Activated CD4-positive, CD25-positive, alpha-beta regulatory T cell treated with anti-CD3 and anti-CD28 coated beads, Interleukin-2, amount 50 U/mL, for 72 hours (primary cell): ENCODE measurements around the gene LZTR1.

ENCODE experiments used
- DNase-seq: peaks from one replicate; pipeline ENCODE4 v3.0.0; 2021

The LZTR1 gene

DNA sequence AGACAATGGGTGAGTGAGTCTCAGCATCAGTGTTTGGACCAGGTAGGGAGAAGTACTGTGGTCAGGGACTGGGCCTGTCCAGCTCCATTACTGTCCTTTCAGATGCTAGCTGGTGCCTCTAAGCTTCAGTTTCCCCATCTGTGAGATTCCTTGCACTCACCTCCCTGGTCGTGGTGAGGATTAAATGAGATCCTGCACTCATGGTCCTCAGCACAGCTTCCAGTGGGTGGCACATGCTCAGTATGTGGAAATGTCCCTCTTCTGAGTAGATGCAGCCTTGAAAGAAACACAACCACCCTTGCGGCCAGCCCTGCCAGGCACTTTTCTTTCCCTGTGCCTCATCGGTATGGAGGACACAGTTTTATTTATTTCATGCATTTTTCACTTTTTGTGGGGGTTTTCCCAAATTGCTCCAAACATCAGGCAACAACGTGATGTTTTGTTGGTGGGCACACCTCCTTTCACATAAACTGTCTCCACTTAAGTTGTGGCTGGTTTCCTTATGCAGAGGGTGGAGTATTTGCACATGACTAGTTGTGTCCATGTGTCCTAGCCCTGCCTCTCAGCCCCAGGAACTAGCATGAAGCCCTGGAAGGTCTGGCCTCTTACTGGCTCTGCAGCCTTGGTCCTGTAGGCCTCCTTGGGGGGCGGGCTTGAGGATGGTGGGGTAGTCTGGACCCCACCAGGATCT lies 1.1 kb downstream of the LZTR1 start:
- peak; percentile 19 for DNase-seq

DNA sequence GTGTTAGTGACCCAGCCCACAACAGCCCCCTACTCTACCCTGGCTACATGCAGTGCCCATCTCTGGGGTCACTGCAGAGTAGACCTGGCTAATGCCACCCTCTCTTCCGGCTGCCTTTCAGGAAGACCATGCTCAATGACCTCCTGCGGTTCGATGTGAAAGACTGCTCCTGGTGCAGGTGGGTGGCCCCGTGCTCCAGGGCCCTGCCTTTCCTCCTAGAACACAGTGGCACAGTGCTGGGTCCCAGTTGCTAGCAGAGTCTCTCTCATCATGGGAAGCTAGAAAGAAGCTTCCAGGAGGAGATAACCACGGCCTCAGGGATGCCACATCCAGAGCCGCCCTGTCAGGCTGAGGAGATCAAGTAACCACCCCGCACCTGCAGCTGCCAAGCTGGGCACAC lies 3.6 kb downstream of the LZTR1 start:
- DNase-seq: no peak

DNA sequence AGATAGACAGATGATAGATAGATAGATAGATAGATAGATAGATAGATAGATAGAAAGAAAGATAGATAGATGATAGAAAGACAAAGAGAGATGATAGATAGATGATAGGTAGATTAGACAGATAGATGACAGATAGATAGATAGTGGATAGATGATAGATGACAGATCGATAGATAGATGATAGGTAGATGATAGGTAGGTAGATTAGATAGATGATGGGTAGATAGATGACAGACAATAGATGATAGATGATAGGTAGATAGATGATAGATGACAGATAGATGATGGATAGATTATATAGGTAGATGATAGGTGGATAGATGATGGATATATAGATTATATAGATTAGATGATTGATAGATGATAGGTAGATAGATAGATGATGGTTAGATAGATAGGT lies 4.3 kb downstream of the LZTR1 start:
- DNase-seq: no peak

DNA sequence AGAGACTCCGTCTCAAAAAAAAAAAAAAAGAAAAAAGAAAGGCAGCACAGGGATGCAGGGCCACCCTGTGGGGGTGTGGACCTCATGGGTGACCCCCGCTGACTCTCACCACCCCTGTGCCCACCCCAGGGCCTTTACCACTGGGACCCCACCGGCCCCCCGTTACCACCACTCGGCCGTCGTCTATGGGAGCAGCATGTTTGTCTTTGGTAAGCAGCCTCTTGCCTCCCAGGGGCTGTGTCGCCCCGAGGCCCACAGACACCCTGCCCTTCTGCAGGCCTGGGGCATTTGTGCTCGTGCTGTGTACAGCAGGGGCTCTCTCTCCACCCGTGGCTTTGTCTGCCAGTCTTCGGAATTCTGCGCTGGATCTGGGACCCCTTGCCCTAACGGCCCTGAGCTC lies 5.3 kb downstream of the LZTR1 start:
- no peak for DNase-seq

DNA sequence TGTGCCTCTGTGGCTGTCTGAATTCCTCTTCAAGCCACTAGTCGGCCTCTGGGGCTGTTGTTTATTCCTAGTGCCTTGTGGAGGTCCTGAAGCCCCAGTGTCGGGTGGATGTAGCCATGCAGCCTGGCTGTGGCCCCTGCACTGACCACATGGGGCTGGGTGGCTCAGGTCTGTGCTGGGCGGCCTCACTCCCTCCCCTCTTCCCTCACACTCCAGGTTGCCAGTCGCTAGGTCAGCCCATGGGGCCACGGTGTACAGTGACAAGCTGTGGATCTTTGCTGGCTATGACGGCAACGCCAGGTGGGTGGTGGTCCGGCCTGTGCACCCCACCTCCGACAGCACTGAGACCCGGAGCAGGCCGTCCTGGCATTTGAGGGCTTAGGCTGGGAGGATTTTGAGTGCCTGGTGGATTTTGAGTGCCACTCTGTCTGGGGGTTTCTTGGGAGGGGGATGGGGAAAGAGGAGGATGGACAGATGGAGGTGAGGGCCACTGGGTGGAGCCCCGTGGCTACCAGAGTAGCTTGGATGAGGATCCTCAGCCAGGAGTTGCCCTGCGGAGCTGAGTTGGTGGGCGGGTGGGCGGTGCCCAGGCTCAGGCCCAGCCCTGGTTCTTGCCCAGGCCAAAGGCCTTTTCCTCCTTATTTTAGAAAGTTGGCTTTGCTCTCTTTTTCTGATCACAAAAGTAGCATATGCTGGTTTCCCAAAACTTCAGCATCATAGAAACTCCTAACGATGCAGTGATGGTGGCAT lies 6.7 kb downstream of the LZTR1 start:
- DNase-seq: no peak

DNA sequence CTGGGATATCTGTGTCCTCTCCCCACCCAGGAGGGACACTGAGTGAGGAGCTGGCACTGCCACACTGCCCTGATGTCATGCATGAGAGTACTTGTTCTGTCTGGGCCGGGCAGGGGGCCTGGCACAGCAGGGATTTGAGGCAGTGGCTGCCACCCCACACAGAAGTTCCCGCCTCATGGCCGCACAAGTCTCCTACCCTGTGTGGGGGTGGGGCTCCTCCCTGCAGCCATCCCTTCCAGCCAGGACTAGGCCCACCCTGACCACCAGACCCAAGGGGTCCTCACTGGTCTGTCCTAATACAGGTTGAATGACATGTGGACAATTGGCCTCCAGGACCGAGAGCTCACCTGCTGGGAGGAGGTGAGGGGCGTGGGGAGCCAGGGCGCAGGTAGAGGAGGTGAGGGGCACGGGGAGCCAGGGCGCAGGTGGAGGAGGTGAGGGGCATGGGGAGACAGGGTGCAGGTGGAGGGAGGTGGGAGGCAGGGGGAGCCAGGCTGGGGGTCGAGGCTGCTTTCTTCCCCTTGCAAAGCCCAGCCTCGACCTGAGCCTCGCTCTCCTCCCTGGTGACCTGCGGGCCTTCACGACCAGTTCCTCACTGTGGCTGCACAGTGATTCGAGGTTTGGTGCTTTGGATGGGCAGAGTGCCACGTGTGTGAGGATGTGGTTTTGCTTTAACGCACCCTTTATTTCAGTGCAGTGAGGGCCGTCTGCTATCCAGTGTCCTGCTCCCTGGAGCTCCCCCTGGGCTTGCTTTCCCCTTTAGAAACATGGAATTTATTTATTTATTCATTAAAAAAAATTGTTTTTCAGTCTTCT lies 7.4 kb downstream of the LZTR1 start:
- DNase-seq: no peak

DNA sequence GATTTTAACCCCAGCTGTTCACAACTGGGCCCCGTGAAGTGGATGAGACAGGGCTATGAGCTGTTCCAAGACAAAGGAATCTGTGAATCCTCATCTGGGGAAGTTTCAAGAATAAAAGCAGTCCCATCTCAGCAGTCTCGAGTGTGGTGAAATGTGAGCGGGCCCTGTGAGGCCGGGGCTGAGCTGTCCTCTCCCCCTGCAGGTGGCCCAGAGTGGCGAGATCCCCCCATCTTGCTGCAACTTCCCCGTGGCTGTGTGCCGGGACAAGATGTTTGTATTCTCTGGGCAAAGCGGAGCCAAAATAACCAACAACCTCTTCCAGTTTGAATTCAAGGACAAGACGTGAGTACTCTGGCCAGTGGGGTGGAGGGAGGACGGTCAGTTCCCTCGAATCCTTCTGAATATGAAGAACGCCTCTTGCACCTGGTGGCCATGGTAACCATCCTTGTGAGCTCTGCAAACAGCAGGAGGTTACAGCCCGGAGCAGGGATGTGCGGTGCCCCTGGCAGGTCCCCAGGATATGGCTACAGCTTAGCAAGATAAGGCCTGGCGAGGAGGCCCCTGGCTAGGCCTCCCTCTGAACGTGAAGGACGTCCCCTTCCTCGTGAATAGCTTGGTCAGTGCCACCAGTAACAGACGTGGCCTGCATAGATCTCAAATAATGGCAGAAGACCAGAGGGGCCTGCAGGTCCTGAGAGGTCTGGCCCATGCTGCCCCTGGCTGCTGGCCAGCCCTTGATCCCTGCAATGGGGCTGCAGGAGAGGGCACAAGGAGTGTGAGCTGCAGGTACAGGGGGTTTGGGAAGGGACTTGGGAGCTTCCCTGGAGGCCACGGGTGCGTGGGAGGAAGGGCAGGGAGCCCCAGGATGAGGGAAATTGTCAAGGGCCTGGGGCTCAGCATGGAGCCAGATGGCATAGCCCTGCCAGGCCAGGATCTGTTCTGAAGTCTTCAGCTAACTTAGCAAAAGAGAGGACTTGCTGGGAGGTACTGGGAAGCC lies 8.4 kb downstream of the LZTR1 start:
- DNase-seq: no peak

DNA sequence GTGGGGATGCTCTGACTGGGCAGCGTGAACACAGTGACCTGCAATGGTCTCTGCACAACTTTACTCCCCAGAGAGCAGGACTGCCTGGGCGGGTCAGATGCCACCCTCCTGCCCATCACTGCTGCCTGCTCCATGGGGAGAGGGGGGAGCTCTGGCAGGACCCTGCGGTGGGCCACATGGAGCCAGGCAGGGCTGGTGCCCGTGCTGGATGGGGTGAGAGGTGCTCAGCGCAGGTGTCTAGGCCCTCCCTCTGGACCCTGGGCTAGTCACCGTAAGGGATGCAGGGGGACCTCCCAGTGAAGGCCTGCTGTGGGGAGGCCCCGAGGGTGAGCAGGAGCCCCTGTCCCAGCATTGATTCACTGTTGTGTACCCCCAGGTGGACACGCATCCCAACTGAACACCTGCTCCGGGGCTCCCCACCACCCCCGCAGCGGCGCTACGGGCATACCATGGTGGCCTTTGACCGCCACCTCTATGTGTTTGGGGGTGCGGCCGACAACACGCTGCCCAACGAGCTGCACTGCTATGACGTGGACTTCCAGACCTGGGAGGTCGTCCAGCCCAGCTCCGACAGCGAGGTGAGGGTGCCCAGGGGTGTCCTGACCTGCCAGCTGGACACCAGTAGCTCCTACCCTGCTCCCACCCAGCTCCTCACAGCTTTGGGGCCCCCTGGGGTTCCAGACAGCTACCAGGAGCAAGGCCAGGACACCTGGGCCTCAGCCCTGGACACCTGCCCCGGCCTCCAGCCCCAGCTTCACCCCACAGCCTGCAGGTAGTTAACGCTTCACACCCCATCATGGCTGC lies 9.4 kb downstream of the LZTR1 start:
- no peak for DNase-seq

DNA sequence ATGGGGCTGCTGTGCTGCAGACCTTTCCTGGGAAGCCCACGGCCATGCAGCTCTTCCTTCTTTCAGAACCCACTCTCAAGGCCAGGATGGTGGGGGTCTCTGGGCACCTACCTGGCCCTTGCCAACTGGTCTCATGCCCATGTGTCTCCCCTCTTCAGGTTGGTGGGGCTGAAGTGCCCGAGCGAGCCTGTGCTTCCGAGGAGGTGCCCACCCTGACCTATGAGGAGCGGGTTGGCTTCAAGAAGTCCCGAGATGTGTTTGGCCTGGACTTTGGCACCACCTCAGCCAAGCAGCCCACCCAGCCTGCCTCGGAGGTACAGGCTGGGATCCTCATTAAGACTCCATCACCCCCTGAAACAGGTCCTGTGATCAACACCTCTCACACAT lies 10.0 kb downstream of the LZTR1 start:
- DNase-seq: no peak

DNA sequence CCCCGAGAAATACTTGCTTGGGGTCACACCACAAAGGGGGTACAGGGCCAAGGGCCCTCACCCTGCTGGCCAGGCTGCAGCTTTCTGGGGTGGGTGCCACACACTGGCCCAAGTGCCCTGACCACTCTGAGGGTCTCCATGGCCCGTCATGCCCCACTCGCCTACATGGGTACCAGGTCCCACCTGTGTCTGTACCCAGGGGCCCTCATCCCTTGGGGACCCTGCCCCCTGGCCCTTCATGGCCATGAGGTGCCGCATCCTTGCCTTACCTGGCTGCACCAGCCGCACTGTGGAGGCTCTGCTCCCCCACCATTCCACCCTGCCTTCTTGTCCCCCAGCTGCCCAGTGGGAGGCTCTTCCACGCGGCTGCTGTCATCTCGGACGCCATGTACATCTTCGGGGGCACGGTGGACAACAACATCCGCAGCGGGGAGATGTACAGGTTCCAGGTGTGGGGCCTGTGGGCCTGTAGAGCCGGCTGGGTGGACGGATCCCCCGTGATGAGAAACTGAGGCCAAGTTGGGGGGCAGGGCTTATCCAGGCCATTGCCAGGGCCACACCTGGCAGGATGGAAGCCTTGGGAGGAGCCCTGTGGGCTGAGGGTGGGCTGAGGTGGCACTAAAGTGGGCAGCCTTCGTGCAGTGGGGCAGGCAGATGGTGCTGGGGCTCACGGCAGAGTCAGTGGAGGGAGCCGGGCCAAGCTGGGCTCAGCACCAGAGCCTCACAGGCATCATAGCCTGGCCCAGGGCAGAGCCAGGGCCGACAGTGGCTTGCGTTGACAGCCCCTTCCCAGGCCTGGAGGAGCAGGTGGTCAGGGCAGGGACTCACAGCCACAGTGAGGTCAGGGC lies 10.6 kb downstream of the LZTR1 start:
- no peak for DNase-seq

DNA sequence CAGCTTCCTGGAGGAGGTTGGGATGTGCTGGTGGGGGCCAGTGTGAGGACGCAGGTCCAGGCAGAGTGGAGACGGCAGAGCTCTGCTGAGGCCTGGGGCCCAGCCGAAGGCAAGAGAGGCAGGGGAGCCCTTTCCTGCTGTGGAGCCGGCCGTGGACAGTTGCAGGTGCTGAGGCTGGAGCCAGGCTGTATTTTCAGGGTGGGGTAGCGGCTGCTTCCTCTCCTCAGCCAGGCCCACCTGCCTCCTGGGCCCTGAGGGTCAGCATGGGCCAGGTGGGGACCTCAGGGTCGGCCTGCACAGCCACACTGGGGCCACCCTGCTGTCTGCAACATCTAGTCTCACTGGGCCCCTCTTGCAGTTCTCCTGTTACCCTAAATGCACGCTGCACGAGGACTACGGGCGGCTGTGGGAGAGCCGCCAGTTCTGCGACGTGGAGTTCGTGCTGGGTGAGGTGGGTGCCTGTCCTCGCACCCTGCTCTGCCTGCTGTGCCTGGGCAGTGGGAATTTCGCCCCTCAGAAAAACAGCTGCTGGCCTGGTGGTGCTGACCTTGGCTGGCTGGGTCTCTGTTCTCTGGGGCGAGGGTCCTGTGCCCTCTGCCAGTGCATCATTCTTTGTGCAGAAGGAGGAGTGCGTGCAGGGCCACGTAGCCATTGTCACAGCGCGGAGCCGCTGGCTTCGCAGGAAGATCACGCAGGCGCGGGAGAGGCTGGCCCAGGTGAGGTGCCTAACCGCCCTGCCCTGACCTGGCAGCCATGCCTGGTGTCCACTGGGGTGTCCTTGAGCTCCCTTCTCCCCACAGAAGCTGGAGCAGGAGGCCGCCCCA lies 11.4 kb downstream of the LZTR1 start:
- no peak for DNase-seq

DNA sequence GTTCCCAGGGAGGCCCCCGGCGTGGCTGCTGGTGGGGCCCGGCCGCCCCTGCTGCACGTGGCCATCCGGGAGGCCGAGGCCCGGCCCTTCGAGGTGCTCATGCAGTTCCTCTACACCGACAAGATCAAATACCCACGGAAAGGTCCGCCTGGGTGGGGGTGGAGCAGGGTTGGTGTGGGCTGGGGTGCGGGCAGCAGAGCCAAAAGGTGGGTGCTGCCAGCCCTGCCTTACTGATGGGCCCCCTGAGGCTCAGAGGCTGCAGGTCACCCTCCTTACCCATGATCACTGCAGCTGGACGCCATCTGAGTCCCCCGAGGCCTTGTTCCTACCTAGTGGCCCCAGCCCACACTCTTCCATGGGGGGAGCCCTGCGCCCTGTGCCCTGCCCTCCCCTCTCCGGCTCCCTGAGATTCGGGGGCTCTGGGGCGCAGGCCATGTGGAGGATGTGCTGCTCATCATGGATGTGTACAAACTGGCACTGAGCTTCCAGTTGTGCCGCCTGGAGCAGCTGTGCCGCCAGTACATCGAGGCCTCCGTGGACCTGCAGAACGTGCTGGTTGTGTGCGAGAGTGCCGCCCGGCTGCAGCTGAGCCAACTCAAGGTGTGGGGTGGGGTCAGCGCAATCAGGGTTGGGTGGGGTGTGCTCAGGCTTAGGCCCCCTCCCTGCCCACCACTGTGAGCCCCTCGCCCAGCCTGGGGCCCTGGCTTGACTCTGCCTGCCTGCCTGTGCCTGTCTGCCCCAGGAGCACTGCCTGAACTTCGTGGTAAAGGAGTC lies 12.2 kb downstream of the LZTR1 start:
- no peak for DNase-seq

DNA sequence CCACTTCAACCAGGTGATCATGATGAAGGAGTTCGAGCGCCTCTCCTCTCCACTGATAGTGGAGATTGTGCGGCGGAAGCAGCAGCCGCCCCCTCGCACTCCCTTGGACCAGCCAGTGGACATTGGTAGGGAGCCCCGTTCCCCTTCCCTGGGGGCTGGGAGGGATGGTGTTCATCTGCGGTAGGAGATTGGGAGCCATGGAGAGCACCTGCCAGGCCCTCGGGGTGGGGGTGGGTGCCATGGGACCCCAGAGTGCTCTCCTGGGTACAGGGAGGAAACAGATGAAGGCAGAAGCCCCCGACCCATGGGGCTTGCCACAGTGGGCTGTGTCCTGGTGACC lies 12.8 kb downstream of the LZTR1 start:
- peak; percentile 21 for DNase-seq

DNA sequence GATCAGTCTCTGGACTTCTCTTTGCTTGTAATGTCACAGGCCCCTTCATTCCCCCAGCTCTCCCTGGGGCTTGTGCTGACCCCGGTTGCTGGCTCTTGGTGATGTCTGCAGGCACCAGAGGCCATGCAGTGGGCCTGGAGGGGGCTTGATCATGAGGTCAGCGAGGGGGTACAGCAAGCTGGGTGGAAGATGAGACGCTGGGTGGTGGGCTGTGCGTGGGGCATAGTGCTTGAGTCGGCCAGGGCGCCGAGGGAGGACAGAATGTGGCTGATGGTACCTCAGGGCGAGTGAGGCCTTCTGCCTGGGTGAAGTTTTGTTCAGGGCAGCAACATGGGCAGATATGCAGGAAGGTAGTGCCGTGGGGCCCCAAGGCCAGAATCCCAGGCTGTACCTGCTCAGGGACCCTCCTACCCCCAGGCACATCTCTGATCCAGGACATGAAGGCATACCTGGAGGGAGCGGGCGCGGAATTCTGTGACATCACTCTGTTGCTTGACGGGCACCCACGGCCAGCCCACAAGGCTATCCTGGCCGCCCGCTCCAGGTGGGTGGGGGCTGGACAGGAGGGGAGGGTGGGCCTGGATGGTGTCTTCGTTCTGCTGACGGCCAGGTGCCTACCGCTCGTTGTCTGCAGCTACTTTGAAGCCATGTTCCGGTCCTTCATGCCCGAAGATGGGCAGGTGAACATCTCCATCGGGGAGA lies 13.4 kb downstream of the LZTR1 start:
- DNase-seq: peak; percentile 22

DNA sequence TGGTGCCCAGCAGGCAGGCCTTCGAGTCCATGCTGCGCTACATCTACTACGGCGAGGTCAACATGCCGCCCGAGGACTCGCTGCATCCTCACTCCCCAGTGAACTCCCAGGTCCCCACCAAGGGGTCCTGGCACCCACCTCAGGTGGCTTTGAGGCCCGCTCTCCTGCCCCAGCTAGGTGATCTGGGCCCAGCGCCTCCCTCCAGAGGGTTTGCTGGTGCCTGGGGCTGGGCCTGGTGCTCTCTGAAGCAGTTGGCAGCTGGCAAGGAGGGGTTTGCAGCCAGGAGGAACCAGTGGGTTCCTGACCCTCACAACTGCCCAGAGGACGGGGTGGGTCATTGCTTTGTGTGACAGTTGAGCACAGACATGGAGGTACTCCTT lies 13.9 kb downstream of the LZTR1 start:
- DNase-seq: no peak

DNA sequence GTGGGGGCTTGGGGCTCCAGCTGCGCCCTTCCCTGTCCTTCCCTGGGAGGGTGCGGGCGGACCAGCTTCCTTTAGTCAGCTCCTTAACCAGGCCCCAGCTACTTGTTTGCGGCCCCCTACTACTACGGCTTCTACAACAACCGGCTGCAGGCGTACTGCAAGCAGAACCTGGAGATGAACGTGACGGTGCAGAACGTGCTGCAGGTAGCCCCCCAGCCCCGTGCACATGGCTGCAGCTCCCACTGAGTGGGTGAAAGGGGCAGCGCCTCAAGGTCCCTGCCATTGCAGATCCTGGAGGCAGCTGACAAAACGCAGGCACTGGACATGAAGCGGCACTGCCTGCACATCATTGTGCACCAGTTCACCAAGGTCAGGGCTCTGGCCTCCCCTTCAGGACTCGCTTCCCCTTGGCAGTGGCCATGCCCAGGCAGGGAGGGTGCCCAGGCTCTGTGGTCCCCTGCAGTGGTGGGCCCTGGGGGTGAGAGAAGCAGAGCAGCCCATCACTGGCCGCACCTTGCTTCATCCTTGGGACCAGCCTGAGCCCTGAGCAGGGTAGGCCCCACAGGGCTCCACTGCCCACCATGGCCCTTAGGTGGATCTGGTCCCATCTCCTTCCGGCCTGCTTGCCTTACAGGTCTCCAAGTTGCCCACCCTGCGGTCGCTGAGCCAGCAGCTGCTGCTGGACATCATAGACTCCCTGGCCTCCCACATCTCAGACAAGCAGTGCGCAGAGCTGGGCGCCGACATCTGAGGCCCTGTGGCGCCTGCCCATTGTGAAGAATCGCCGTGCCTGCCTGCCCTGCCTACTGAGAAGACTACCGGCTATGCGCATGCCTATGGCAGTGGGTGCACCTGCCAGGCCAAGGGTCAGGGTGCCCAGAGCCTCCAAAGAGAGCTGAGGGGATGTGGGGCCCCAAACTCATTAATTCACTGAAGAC lies 14.8 kb downstream of the LZTR1 start:
- no peak for DNase-seq

DNA sequence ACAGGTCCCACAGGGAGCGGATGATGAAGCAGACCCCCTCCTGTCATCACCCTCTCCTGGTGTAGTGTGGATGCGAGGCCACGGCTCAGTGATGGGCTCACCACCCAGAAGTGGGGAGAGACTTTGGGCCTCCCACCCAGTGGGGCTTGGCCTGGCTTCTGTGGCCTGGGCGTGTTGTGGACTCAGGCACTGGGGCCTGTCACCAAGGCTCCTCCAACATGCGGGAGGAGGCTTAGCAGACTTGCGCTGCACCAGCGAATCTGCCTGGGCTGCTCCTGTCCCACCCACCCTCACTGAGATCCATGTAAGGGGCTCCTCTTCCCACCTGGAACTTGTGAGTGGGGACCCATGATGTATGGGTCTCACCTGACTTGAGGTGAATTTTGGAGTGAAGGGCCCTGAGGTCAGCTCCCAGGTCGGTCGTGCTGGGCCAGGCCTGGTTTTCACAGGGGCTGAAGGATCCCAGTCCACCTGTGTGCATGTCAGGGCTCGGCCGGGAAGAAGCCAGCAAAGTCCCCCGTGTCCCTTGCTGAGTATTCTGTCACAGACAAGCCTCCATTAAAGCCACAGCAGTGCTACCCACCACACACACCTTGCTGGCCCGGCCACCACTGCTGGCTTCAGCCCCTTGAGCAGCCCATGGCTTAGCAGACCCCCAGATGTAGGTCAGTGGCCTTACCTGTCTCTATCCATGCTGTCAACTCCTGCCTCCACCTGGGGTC lies 15.6 kb downstream of the LZTR1 start:
- DNase-seq: no peak
